Hepatocyte (in vitro differentiated cells): ENCODE results near the gene UVRAG. TPM values are rescaled to one million over a fixed set of nuclear protein-coding genes. Genes with fewer than 3 reads are reported as not detected.

ENCODE experiments used
- DNase-seq: peaks from one replicate; pipeline ENCODE4 v3.0.0-alpha.2; 2016; ENCODE audit warnings: low spot score
- H2AFZ ChIP-seq: fragments of 200-600 bp; sonication (generic); 2 replicates; pipeline ENCODE4 v1.6.0; 2016; ENCODE audit warnings: antibody characterized with exemption, mild to moderate bottlenecking
- H3K27ac ChIP-seq: fragments of 200-600 bp; sonication (generic); 2 replicates; pipeline ENCODE4 v1.5.1; 2016; ENCODE audit warnings: mild to moderate bottlenecking
- H3K27me3 ChIP-seq: fragments of 200-600 bp; sonication (generic); 2 replicates; pipeline ENCODE4 v1.6.1; 2016
- H3K36me3 ChIP-seq: fragments of 200-600 bp; sonication (generic); replicated peaks from 2 replicates; pipeline ENCODE4 v1.5.1; 2016; ENCODE audit warnings: low read depth; ENCODE audit not compliant: insufficient read depth
- H3K4me1 ChIP-seq: fragments of 200-600 bp; sonication (generic); 2 replicates; pipeline ENCODE4 v1.5.1; 2016; ENCODE audit warnings: mild to moderate bottlenecking, moderate library complexity; ENCODE audit not compliant: insufficient read depth
- H3K4me2 ChIP-seq: fragments of 200-600 bp; sonication (generic); 2 replicates; pipeline ENCODE4 v1.6.0; 2016
- H3K4me3 ChIP-seq: fragments of 200-600 bp; sonication (generic); 2 replicates; pipeline ENCODE4 v1.5.1; 2016; ENCODE audit warnings: mild to moderate bottlenecking
- H3K79me2 ChIP-seq: fragments of 200-600 bp; sonication (generic); 2 replicates; pipeline ENCODE4 v1.6.0; 2017; ENCODE audit warnings: mild to moderate bottlenecking
- H3K9me2 ChIP-seq: fragments of 200-600 bp; sonication (generic); replicated peaks from 2 replicates; pipeline ENCODE4 v1.6.0; 2017; ENCODE audit warnings: mild to moderate bottlenecking; ENCODE audit not compliant: insufficient read depth
- H3K9me3 ChIP-seq: fragments of 200-600 bp; sonication (generic); 2 replicates; pipeline ENCODE4 v1.5.1; 2016; ENCODE audit warnings: low read depth, mild to moderate bottlenecking
- H4K20me1 ChIP-seq: fragments of 200-600 bp; sonication (generic); 2 replicates; pipeline ENCODE4 v1.6.0; 2016; ENCODE audit warnings: mild to moderate bottlenecking; ENCODE audit not compliant: insufficient read depth, poor library complexity, severe bottlenecking
- EZH2 ChIP-seq: fragments of 200-600 bp; sonication (generic); IDR thresholded peaks from 2 replicates; pipeline ENCODE4 v1.6.1; 2016; ENCODE audit warnings: antibody characterized with exemption, mild to moderate bottlenecking, borderline replicate concordance
- EZH2phosphoT487 ChIP-seq: fragments of 200-600 bp; sonication (generic); IDR thresholded peaks from one replicate; pipeline ENCODE4 v1.6.1; 2018; ENCODE audit warnings: antibody characterized with exemption, mild to moderate bottlenecking, low read depth, moderate library complexity; ENCODE audit not compliant: unreplicated experiment, severe bottlenecking
- WGBS: methylation state at CpG from one replicate; pipeline ENCODE4 v1.1.6; 2016; ENCODE audit warnings: low lambda C conversion rate; ENCODE audit errors: missing lambda C conversion rate; 5-methylcytosine and 5-hydroxymethylcytosine counted together
- polyA plus RNA-seq: library from polyadenylated mRNA; unstranded; fragments of >200 nt; fragmentation: Nextera tagmentation; extraction: Ambion mirVana; gene quantifications from 2 replicates; pipeline ENCODE4 v1.2.1, GENCODE V29; 2016
- total RNA-seq: library from RNA; depleted of rRNA; stranded (reverse); fragments of >200 nt; gene quantifications from 2 replicates; pipeline ENCODE4 v1.2.3, GENCODE V29; 2014
- TF ChIP-seq, protein P1 (sequence below): fragments of 200-600 bp; sonication (generic); IDR thresholded peaks from 2 replicates; pipeline ENCODE4 v1.5.1; 2016; ENCODE audit warnings: antibody characterized with exemption, mild to moderate bottlenecking; ENCODE audit not compliant: poor library complexity

Gene UVRAG
- total and polyA plus RNA-seq, 2 experiments from 2014 or later: 15.3 to 36.5 TPM

DNA sequence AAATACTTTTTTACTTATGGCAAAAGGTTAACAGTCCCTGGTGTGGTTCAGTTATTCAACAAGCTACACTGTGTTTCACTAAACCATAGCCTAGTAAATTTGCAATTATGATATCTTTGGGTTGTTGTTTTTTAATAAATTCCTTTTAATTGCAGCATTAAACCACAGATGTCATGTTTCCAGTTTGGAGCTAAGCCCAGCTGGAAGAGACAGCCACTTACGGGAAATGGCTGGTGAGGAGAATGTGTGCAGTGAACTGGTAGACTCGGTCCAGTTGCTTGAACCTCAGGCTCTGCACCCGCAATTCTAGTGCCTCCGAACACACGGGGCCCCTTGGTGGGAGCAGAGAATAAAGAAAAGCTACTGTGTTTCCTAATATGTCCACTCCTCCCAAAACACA lies 320.5 kb downstream of the UVRAG start:
- Histone ChIP-seq H4K20me1 (no peaks in the 10 kb centered on the region), H3K4me1 (peaks cover 21% of the 10 kb centered on the region), H3K4me3 (no peak overlapping the region), H3K27ac (no peak overlapping the region), H3K9me2 (no peaks in the 10 kb centered on the region), H3K9me3 (no peaks in the 10 kb centered on the region), H3K79me2 (no peaks in the 10 kb centered on the region), H3K4me2 (no peak overlapping the region), H3K27me3 (no peaks in the 10 kb centered on the region), H3K36me3 (no peaks in the 10 kb centered on the region), H2AFZ (no peak overlapping the region)
- TF ChIP-seq EZH2phosphoT487 (no peak), EZH2 (no peak)
- TF ChIP-seq, protein P1, sequence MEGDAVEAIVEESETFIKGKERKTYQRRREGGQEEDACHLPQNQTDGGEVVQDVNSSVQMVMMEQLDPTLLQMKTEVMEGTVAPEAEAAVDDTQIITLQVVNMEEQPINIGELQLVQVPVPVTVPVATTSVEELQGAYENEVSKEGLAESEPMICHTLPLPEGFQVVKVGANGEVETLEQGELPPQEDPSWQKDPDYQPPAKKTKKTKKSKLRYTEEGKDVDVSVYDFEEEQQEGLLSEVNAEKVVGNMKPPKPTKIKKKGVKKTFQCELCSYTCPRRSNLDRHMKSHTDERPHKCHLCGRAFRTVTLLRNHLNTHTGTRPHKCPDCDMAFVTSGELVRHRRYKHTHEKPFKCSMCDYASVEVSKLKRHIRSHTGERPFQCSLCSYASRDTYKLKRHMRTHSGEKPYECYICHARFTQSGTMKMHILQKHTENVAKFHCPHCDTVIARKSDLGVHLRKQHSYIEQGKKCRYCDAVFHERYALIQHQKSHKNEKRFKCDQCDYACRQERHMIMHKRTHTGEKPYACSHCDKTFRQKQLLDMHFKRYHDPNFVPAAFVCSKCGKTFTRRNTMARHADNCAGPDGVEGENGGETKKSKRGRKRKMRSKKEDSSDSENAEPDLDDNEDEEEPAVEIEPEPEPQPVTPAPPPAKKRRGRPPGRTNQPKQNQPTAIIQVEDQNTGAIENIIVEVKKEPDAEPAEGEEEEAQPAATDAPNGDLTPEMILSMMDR: no peak
- no peak for DNase-seq
- 88% methylated on average over 5 of the region's 5 CpGs for WGBS

DNA sequence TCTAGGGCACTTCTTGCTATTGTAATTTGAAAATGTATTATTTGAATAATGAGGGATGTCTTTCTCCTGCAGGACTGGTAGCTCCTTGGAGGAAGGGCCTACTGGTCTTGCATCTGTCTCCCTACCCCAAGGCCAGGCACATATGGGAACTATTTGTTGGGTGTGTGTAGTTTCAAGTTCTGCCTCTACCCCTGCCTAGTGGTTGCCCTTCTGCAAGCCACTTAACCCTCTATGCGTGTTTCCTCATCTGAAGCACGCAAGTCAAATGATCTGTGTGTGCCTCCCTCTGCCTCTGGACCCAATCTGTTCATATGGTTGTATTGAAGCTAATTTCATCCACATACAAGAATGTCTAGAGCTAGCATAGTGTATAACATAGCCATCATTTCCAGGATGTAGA lies 324.3 kb downstream of the UVRAG start:
- Histone ChIP-seq H3K79me2 (no peaks in the 10 kb centered on the region), H3K4me2 (no peak overlapping the region), H3K27me3 (no peaks in the 10 kb centered on the region), H3K4me3 (no peak overlapping the region), H3K9me3 (no peaks in the 10 kb centered on the region), H2AFZ (no peak overlapping the region), H3K9me2 (no peaks in the 10 kb centered on the region), H3K27ac (no peak overlapping the region), H3K4me1 (no peaks in the 10 kb centered on the region), H4K20me1 (no peaks in the 10 kb centered on the region), H3K36me3 (no peaks in the 10 kb centered on the region)
- DNase-seq: no peak
- 100% methylated on average over 2 of the region's 2 CpGs for WGBS
- TF ChIP-seq, protein P1: no peak
- TF ChIP-seq EZH2phosphoT487 (no peak), EZH2 (no peak)

DNA sequence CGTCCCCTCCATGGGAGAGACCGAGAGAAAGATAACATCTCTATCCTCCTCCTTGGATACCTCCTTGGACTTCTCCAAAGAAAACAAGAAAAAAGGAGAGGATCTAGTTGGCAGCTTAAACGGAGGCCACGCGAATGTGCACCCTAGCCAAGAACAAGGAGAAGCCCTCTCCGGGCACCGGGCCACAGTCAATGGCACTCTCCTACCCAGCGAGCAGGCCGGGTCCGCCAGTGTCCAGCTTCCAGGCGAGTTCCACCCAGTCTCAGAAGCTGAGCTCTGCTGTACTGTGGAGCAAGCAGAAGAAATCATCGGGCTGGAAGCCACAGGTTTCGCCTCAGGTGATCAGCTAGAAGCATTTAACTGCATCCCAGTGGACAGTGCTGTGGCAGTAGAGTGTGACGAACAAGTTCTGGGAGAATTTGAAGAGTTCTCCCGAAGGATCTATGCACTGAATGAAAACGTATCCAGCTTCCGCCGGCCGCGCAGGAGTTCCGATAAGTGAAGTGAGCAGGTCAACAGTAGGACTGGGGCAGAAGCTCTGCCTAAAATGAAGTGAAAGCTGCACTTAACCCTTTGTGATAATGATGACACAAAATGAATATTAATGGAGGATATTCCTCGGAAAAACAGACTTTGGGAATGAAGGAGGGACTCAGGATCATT lies 326.0 kb downstream of the UVRAG start:
- no peak overlapping the region for H3K4me3 ChIP-seq
- H3K27me3 ChIP-seq: no peaks in the 10 kb centered on the region
- H4K20me1 ChIP-seq: no peaks in the 10 kb centered on the region
- DNase-seq: no peak
- H3K9me3 ChIP-seq: no peaks in the 10 kb centered on the region
- no peaks in the 10 kb centered on the region for H3K9me2 ChIP-seq
- WGBS: 95% methylated on average over 22 of the region's 22 CpGs
- no peak overlapping the region for H2AFZ ChIP-seq
- no peaks in the 10 kb centered on the region for H3K36me3 ChIP-seq
- H3K4me2 ChIP-seq: no peak overlapping the region
- no peaks in the 10 kb centered on the region for H3K4me1 ChIP-seq
- TF ChIP-seq EZH2phosphoT487: no peak
- TF ChIP-seq, protein P1: no peak
- TF ChIP-seq EZH2: no peak
- H3K27ac ChIP-seq: no peak overlapping the region
- H3K79me2 ChIP-seq: no peaks in the 10 kb centered on the region
